ENCODE results near the gene P3H1.

GRCh38 chr1:42730002-42730401 lies 36.8 kb downstream of the P3H1 start:
- TF ChIP-seq POLR2A (IDR thresholded peaks at IDR 0.05): no peak
- no peak for TF ChIP-seq CTCF (IDR thresholded peaks at IDR 0.05)

Measured in thyroid gland (tissue), 4 donors.